Activated T-cell treated with anti-CD3 and anti-CD28 coated beads for 4 hours (primary cell): ENCODE measurements around the gene LEPROT.

ENCODE experiments used
- DNase-seq: peaks from one replicate; pipeline ENCODE4 v3.0.0-alpha.2; 2020

Gene LEPROT

DNA sequence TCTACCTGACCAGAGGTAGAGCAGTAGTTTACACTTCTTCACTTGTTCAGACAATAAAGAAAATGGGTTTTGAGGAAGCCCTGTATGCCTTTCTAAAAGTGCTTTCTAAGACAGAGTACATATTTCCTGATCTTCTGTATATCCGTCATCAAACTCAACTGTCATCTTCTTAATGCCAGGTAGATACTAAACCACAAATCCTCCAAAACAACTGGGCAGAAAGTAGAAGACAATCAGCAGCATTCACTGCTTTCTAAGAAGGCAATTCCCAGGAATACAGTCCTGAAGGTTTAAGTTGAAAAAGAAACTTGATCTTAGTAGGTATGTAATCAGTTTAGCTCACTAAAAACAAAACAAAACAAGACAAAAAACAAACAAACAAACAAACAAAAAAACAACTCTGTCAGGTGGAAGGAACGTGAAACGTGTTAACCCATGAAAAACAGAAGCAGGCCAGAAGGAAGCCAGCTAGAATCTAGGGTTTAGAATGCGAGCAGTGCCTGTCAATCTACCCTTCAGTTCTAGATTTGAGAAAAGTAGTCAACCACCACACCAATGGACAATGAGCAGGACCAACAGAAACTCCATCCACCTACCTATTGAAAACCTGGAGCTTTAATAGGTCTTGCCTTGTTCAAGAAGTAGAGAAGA lies 59.2 kb downstream of the LEPROT start:
- DNase-seq = no peak

DNA sequence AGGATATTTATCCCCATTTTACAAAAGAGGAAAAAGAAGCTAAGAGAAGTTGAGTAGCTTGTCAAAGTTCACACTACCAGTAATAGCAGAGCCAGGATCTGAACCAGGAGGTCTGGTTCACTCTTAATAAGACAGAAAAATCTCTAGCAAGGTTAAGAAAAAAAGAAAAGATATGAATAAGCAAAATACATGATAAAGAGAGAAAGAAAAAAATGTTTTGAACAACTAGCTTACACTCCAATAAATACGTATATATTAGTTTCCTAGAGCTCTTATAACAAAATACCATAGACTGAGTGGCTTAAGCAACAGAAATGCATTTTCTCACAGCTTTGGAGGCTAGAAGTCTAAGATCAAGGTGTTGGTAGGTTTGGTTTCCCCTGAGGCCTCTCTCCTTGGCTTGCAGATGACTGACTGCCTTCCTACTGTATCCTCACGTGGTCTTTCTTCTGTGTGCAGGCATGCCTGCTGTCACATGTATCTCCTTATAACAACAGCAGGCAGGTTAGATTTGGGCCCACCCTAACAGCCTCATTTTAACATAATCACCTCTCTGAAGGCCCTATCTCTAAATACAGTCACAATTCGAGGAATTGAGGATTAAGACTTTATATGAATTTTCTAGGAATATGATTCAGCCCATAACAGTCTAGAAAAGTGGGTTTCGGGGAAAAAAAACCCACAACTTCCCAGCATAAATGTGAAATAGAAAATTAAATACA lies 60.4 kb downstream of the LEPROT start:
- no peak for DNase-seq

DNA sequence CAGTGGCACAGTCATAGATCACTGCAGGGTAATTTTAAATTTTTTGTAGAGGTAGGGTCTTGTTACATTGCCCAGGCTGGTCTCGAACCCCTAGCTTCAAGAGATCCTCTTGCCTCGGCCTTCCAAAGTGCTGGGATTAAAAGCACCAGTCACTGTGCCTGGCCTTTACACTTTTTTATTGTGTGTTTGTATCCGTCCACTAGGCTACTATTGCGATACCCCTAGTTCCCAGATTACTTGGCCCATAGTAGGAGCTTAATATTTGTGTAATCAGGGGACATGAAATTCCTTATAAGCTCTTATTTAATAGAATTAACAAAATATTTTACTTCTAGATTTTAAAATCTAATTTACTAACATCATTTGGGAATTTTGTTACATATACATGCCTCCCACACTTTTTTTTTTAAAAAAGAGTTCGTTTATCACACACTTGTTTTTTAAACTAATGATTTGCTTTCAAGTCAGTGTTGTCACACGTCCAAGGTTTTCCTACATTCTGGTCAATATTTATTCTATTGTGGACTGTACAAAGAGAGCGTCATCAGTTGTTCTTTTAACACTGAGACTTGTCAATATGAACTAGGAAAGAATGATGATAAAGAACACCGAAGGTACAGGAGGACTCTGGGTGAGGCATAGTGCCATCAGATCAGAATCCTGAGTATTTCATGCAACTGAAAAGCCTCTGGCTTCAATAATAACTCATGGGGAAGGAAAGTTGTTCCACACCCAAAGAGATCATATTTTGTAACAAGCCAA lies 63.7 kb downstream of the LEPROT start:
- no peak for DNase-seq
